ENCODE measurements around the gene PRDM15. TPM values are rescaled to one million over a fixed set of nuclear protein-coding genes. Genes with fewer than 3 reads are reported as not detected.

The PRDM15 gene, protein sequence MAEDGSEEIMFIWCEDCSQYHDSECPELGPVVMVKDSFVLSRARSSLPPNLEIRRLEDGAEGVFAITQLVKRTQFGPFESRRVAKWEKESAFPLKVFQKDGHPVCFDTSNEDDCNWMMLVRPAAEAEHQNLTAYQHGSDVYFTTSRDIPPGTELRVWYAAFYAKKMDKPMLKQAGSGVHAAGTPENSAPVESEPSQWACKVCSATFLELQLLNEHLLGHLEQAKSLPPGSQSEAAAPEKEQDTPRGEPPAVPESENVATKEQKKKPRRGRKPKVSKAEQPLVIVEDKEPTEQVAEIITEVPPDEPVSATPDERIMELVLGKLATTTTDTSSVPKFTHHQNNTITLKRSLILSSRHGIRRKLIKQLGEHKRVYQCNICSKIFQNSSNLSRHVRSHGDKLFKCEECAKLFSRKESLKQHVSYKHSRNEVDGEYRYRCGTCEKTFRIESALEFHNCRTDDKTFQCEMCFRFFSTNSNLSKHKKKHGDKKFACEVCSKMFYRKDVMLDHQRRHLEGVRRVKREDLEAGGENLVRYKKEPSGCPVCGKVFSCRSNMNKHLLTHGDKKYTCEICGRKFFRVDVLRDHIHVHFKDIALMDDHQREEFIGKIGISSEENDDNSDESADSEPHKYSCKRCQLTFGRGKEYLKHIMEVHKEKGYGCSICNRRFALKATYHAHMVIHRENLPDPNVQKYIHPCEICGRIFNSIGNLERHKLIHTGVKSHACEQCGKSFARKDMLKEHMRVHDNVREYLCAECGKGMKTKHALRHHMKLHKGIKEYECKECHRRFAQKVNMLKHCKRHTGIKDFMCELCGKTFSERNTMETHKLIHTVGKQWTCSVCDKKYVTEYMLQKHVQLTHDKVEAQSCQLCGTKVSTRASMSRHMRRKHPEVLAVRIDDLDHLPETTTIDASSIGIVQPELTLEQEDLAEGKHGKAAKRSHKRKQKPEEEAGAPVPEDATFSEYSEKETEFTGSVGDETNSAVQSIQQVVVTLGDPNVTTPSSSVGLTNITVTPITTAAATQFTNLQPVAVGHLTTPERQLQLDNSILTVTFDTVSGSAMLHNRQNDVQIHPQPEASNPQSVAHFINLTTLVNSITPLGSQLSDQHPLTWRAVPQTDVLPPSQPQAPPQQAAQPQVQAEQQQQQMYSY
- total RNA-seq (1 to 10 TPM; 2.8 to 5.7 TPM), polyA plus RNA-seq (1 to 10 TPM; 1.2 to 1.4 TPM)

DNA sequence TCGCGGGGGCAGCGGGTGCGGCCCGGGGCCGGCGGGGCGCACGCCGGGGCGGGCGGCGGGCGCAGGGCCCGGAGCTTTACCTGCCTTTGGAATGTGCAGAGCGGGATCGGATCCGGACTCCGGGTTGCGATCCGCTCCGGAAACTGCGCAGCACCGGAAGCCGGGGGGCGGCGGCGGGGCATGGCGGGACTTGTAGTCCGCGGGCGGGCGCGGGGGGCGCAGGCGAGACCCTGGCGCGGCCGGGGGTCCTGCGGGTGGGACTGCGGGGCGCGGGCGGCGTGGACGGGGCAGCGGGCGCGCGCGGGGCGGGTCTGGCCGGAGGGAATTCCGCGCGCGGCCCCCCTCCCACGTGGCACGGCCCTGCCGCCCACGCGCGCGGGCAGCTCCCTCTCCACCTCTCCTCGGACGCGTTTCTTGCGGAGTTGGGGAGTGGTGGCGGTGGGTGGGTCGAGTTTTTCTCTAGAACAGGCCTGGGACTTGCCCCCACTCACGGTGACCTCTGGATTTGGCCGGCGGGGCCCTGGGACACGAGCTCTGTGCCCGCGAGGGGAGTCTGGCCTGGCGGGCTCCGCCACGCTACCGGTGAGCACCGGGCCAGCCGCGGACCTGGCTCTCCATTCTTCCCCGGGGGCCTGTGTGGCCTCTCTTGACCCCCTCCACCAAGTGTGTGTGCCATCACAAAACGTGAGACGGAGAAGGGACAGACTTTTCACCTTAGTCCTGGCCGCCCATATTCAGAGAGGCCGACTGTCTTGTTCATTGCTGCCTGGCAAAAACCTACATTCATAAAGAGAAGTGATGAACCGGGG, at the start of gene PRDM15:
TSS of gene PRDM15 (minus strand) at position 155 of the 809 bp plus-strand sequence. CDS start 18,981 bp downstream, outside the sequence.
- Histone ChIP-seq H3K27ac (ENCODE audit: low read depth in 1 of 2, low read length in 2 of 2) (peak within 1 kb of the TSS; percentile 81 to 84), H3K9ac (ENCODE audit: low read depth in 1 of 2, low read length in 2 of 2) (peak within 1 kb of the TSS; percentile 75 to 76), H3K4me3 (ENCODE audit: low read depth in 1 of 3, low read length in 3 of 3) (peak within 1 kb of the TSS; percentile 67 to 97 (median 86)), H3K9me3 (ENCODE audit: control insufficient read depth in 4 of 4, low read length in 3 of 4) (no peaks in the 10 kb centered on the region), H3K4me1 (ENCODE audit: control insufficient read depth in 4 of 4, insufficient read depth in 4 of 4, low read length in 3 of 4) (peaks cover 2 to 13% (median 6%) of the 10 kb centered on the region in 4 donors), H3K36me3 (ENCODE audit: control insufficient read depth in 4 of 4, insufficient read depth in 3 of 4, low read depth in 1 of 4, low read length in 3 of 4) (no peaks in the 10 kb centered on the region), H3K27me3 (ENCODE audit: control insufficient read depth in 4 of 4, insufficient read depth in 4 of 4, low read length in 3 of 4) (no peaks in the 10 kb centered on the region)
- peak; percentile 83 for DNase-seq (ENCODE audit: low spot score)
- WGBS = 2% methylated on average over 89 of the region's 89 CpGs
- TF ChIP-seq SP1 (IDR thresholded peaks at IDR 0.05) (no peak), EGR1 (IDR thresholded peaks at IDR 0.05; ENCODE audit: low read depth in 2 of 2) (peak; percentile 44 to 81), YY1 (IDR thresholded peaks at IDR 0.05) (peak; percentile 31), RAD21 (IDR thresholded peaks at IDR 0.05) (peak in 1 of 2 donors; percentile 4), HNF4A (conservative IDR thresholded peaks at IDR 0.05) (no peak), NR2F2 (IDR thresholded peaks at IDR 0.05) (no peak), FOXA1 (IDR thresholded peaks at IDR 0.05) (no peak), TAF1 (conservative IDR thresholded peaks at IDR 0.05) (no peak), GABPA (IDR thresholded peaks at IDR 0.05 in 1 of 2, conservative IDR thresholded peaks at IDR 0.05 in 1 of 2) (peak in 1 of 2 donors; percentile 59), RXRA (IDR thresholded peaks at IDR 0.05) (no peak)
- TF ChIP-seq, protein P1, sequence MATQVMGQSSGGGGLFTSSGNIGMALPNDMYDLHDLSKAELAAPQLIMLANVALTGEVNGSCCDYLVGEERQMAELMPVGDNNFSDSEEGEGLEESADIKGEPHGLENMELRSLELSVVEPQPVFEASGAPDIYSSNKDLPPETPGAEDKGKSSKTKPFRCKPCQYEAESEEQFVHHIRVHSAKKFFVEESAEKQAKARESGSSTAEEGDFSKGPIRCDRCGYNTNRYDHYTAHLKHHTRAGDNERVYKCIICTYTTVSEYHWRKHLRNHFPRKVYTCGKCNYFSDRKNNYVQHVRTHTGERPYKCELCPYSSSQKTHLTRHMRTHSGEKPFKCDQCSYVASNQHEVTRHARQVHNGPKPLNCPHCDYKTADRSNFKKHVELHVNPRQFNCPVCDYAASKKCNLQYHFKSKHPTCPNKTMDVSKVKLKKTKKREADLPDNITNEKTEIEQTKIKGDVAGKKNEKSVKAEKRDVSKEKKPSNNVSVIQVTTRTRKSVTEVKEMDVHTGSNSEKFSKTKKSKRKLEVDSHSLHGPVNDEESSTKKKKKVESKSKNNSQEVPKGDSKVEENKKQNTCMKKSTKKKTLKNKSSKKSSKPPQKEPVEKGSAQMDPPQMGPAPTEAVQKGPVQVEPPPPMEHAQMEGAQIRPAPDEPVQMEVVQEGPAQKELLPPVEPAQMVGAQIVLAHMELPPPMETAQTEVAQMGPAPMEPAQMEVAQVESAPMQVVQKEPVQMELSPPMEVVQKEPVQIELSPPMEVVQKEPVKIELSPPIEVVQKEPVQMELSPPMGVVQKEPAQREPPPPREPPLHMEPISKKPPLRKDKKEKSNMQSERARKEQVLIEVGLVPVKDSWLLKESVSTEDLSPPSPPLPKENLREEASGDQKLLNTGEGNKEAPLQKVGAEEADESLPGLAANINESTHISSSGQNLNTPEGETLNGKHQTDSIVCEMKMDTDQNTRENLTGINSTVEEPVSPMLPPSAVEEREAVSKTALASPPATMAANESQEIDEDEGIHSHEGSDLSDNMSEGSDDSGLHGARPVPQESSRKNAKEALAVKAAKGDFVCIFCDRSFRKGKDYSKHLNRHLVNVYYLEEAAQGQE (IDR thresholded peaks at IDR 0.05) = no peak
- TF ChIP-seq, protein P2, sequence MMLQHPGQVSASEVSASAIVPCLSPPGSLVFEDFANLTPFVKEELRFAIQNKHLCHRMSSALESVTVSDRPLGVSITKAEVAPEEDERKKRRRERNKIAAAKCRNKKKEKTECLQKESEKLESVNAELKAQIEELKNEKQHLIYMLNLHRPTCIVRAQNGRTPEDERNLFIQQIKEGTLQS (IDR thresholded peaks at IDR 0.05) = no peak
- TF ChIP-seq, protein P3, sequence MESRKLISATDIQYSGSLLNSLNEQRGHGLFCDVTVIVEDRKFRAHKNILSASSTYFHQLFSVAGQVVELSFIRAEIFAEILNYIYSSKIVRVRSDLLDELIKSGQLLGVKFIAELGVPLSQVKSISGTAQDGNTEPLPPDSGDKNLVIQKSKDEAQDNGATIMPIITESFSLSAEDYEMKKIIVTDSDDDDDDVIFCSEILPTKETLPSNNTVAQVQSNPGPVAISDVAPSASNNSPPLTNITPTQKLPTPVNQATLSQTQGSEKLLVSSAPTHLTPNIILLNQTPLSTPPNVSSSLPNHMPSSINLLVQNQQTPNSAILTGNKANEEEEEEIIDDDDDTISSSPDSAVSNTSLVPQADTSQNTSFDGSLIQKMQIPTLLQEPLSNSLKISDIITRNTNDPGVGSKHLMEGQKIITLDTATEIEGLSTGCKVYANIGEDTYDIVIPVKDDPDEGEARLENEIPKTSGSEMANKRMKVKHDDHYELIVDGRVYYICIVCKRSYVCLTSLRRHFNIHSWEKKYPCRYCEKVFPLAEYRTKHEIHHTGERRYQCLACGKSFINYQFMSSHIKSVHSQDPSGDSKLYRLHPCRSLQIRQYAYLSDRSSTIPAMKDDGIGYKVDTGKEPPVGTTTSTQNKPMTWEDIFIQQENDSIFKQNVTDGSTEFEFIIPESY (IDR thresholded peaks at IDR 0.05) = no peak

Data from liver (tissue), 9 donors.